Limb (tissue), 2 donors: ENCODE data around the gene PSKH1.

Source experiments
- DNase-seq, 2 donors: peaks; one replicate each; pipeline ENCODE4 v3.0.0-alpha.2; 2016; ENCODE audit errors: extremely low spot score in 2 of 2

Gene PSKH1

DNA sequence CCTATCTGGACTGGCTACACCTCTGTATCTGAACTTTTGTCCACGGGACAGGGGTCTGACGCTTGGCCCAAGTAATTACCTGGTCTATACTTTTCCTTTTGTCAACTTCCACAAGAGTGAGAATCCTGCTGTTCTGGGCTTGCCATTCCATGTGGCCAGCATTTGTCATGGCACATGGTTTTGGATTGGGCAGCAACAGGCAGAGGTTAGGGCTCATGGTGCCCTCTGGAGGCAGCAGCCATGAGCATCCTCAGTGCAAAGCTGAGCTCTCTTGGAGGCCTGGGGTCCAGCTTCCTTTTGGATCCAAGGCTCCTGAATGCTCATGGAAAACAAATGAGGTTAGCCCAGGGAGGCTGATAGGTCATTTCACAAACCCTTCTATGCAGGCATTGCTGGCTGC lies 27.7 kb upstream of the PSKH1 start:
- no peak for DNase-seq

DNA sequence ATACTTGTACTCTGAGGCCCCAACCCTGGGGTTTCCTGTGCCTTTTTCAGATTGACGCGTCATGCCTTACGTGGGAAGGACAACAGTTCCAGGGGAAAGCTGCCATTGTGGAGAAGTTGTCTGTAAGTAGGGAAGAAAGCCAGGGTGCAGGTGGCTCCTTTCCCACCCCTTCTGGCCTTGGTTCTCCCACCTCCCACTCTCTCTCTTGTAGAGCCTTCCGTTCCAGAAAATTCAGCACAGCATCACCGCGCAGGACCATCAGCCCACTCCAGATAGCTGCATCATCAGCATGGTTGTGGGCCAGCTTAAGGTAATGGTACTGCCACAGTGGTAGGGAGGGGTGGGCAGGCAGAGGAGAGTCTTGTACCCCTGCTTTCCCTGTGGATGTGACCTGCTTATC lies 24.8 kb upstream of the PSKH1 start:
- no peak for DNase-seq

DNA sequence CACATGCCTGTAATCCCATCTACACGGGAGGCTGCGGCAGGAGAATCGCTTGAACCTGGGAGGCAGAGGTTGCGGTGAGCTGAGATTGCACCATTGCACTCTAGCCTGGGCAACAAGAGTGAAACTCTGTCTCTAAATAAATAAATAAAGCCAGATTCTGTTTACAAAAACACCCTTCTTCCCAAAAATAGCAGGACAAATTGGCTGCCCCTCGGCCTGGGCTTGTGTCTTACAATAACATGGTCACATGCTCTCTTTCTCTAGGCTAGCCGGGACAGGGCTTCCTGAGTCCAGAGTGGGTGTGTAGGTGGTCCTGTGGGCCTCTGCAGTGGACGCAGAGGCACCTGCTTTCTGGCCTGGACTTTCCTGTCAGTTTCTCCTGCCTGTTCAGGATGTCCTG lies 23.4 kb upstream of the PSKH1 start:
- DNase-seq = no peak

DNA sequence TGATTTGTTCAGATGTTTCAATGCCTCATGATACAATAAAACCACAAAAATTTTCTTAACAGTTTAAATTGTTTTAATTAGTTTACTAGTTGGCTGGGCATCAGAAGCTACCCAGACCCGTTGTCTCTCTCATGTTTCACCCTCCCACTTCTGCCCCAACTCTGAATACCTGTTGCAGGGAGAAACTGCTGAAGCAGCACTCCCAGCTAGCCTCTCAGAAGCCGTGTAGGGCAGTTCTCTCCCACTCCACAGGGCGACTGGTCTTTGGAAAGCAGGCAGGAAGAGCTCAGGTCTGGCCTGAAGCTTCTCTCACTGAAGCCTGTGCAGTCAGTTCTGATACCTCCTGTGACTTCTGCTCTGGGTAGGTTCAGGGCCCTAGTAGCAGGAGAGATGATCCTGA lies 21.8 kb upstream of the PSKH1 start:
- no peak for DNase-seq

DNA sequence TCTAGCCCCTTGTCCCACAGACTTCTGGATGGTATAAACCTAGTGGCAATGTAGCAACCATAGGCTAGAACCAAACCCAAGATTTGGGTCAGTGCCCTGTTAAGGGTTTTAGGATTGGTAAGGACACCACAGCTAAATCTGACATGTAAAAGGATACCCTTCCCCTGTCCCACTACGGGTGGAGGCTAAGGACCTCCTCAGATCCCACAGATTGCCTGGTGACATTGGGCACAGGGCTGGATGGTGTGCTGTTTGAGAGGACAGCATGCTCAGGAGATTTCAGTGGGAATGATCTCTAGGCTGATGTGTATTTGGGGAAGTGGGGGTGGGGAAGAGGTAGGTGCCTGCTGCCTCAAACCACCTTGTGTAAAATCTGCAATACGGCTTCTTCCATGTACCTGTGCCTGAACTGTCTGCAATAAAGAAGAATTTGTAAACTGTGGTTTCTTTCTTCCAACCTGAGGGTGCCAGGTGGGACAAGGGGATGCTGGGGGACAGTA lies 20.9 kb upstream of the PSKH1 start:
- DNase-seq = no peak

DNA sequence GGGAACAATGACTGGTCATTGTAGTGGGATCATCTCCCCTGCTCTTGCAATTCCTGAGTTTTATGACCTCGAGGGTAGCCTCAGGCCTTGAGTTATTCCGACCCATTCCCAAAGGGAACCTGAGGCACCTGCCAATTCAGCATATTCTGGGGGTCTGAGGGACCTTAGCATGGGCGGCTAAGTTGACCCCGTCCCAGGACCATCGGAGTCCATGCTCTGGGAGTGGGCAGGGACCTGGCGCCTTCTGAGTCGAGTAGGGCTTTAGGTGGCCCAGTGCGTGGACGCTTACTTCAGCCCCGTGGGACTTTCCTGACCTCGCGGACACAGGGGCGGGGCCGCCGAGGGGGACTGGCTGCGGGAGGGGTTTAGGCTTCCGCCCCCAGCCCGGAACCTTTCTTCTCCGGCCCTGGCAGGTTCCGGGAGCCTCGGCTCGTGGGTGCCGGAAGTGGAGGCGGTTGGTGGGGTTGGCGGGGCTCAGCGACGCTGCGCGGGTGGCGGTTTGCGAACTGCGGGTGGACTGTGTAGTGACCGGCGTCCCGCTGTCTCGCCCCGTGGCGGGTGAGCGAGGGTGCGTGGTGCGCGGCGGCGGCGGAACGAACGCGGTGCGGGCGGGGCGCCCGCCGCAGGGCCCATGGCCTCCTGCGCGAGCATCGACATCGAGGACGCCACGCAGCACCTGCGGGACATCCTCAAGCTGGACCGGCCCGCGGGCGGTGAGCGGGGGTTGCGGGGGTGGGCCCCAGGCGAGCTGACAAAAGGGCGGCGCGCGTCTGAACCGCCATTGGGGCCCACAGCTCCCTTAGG lies 20.2 kb upstream of the PSKH1 start, which contains the start of gene EDC4:
TSS of gene EDC4 (plus strand) at position 422 of the 804 bp plus-strand sequence. CDS start at position 632, 210 bp downstream.
- peak; percentile 58 to 88 for DNase-seq

DNA sequence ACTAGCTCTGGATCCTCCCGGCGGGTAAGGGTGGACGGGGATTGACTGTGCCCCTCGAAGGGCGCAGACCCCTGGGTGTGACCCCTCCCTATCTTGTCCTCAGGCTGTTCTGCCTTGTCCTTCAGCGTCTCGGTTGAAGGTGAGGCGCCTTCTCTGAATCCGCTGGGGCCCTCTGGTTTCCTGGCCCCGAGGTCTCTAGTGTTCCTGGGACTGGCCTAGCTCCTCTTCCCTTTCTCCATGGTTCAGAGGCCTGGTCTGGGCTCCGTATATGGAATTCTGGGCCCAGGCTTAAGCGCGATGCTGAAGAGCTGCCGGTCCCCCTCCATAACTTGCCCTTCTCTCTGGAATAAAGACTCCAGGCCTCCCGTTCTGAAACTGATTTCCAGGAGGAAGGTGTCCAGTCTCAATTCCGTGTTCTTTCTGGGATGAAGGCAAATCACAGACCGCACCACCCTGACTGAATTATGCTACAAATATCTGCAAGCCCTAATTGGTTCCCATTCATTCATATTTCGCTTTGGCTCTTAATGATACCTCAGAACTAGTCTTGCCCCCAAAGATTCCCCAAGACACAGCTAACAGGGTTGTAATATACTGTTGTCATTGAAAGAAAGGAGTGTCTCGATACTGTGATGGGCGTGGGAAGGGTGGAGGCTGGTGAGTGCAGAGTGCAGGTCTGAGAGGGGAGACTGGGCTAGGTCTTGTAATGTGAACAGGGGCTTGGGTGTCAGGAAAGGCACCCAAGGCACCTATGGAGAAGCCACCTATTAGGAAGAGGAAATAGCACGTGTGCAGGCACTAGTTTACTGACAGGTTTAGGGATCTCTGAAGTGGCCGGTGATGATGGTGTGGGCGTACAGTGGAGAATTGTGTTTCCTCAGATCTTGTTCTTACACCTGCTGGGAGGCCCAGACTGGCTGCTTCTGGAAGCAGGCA lies 19.4 kb upstream of the PSKH1 start:
- no peak for DNase-seq

DNA sequence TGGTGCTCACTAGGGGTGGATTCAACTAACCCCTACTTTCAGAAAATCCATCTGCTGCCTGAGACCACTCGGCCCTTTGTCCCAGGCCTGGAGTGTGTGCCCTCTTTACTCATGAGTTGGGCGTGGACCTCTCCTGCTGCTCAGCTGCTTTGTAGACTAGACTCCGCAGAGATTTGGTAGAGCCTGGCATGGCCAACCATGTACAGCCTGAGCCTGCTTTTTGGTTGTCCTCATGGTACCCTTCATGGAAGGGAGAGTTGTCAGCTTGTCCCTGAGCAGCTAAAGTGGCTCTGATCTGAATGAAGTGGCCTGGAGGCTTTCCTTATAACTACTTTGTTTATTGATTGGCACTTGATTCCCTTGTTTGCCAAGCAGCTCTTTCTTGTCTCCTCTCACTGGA lies 18.7 kb upstream of the PSKH1 start:
- DNase-seq = no peak

DNA sequence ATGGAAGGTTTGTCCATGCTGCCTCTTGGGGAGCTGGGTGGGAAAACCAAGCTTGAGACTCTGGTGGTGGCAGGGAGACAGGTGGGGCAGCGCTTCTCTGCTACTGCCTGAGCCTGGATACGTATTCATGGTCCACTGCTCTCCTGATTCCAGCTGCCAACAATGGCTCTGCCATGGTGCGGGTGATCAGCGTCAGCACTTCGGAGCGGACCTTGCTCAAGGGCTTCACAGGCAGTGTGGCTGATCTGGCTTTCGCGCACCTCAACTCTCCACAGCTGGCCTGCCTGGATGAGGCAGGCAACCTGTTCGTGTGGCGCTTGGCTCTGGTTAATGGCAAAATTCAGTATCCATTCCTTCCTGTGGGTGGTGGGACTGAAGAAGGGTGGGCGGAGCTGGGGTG lies 16.0 kb upstream of the PSKH1 start:
- DNase-seq = no peak

DNA sequence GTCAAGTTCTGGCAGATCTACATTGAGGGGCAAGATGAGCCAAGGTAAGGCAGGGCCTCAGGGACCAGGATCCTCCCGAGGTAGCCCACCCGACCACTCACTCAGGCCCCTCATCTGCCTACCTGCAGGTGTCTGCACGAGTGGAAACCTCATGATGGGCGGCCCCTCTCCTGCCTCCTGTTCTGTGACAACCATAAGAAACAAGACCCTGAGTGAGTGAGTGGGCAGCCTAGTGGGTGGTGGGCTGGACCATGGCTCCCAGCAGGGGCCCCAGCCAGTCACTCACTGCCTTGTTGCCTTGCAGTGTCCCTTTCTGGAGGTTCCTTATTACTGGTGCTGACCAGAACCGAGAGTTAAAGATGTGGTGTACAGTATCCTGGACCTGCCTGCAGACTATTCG lies 14.8 kb upstream of the PSKH1 start:
- no peak for DNase-seq

DNA sequence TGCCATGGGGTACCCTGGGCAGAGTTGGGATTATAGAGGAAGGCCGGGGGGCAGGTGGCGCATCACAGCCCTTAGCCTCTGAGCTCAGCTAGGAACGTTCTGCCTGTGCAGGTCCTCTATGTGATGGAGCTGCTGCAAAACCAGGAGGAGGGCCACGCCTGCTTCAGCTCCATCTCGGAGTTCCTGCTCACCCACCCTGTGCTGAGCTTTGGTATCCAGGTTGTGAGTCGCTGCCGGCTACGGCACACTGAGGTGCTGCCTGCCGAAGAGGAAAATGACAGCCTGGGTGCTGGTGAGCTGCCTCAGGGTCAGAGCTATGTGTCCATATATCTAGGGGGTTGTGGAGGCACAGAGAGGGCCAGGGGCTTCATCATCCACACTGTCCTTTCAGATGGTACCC lies 14.2 kb upstream of the PSKH1 start:
- DNase-seq = no peak

DNA sequence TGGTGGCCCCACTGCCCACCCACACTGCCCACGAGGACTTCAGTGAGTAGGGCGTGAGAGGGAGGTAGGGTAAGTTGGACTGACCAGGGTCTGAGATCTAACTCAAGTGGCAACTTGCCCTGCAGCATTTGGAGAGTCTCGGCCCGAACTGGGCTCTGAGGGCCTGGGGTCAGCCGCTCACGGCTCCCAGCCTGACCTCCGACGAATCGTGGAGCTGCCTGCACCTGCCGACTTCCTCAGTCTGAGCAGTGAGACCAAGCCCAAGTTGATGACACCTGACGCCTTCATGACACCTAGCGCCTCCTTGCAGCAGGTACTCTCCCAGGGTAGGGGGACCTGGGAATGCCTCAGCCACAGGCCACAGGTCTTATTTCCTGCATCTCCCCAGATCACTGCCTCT lies 13.6 kb upstream of the PSKH1 start:
- no peak for DNase-seq

DNA sequence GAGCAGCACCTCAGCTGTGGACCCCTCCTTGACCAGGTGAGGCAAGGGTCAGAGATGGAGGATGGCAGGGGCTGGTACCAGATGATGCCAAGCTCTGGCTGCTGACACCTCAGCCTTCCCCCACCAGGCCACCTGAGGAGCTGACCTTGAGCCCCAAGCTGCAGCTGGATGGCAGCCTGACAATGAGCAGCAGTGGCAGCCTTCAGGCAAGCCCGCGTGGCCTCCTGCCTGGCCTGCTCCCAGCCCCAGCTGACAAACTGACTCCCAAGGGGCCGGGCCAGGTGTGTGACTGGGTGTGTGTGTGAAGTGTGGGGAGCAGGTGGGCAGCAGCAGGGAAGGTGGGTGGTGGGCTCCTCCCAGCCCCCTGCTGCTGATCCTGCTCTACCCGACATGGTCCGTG lies 13.1 kb upstream of the PSKH1 start:
- DNase-seq = no peak

DNA sequence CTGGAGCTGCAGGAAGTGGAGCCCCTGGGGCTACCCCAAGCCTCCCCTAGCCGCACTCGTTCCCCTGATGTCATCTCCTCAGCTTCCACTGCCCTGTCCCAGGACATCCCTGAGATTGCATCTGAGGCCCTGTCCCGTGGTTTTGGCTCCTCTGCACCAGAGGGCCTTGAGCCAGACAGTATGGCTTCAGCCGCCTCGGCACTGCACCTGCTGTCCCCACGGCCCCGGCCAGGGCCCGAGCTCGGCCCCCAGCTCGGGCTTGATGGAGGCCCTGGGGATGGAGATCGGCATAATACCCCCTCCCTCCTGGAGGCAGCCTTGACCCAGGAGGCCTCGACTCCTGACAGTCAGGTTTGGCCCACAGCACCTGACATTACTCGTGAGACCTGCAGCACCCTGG lies 12.5 kb upstream of the PSKH1 start:
- DNase-seq = no peak

DNA sequence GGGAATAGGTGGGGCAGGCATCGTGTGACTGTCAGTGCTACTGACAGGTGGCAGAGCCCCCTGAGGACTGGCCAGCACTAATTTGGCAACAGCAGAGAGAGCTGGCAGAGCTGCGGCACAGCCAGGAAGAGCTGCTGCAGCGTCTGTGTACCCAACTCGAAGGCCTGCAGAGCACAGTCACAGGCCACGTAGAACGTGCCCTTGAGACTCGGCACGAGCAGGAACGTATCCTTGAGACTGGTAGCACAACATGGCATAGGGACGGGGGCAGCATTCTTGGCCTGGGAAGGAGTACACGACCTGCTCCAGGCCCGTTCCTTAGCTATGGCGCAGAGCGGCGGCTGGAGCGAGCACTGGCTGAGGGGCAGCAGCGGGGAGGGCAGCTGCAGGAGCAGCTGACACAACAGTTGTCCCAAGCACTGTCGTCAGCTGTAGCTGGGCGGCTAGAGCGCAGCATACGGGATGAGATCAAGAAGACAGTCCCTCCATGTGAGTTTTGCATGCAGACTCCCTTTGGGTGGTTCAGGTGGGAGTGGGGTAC lies 11.4 kb upstream of the PSKH1 start:
- peak in 1 of 2 donors; percentile 9 for DNase-seq

DNA sequence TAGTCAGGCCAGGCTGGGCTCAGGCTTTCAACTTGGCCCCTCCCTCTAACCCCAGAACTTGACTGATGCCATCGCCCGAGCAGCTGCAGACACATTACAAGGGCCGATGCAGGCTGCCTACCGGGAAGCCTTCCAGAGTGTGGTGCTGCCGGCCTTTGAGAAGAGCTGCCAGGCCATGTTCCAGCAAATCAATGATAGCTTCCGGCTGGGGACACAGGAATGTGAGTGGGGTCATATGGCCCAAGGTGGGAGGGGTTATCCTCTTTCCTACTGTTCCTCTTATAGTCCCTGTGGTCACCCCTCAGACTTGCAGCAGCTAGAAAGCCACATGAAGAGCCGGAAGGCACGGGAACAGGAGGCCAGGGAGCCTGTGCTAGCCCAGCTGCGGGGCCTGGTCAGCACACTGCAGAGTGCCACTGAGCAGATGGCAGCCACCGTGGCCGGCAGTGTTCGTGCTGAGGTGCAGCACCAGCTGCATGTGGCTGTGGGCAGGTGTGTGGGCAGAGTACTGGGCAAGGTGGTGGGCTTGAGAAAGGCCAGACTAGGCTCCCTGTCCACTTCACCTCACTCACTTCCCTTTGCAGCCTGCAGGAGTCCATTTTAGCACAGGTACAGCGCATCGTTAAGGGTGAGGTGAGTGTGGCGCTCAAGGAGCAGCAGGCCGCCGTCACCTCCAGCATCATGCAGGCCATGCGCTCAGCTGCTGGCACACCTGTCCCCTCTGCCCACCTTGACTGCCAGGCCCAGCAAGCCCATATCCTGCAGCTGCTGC lies 10.5 kb upstream of the PSKH1 start:
- peak in 1 of 2 donors; percentile 16 for DNase-seq

DNA sequence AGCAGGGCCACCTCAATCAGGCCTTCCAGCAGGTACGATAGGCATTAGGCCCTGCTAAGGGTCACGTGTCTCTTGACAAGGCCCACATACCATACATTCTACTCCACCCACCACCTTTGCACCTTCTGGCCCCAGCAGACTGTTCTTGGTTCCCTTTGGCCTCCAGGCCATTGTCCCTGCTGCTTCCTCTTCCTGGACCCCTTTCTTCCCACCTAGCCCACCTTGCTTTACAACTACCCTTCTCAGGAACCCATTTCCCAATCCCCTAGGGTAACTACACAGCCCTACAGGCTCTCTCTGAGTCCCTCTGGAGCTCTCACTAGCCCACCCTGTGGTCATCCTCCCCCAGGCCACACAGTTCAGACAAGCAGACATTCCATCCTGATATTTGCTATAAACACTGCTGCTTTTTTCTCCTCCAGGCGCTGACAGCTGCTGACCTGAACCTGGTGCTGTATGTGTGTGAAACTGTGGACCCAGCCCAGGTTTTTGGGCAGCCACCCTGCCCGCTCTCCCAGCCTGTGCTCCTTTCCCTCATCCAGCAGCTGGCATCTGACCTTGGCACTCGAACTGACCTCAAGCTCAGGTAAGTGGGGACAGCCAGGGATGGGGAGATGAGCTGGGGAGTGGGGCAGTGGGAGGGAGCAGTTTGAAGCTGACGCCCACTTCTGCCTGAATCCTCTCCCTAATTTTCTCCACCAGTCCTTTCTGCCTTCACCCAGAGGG lies 9.7 kb upstream of the PSKH1 start:
- no peak for DNase-seq

DNA sequence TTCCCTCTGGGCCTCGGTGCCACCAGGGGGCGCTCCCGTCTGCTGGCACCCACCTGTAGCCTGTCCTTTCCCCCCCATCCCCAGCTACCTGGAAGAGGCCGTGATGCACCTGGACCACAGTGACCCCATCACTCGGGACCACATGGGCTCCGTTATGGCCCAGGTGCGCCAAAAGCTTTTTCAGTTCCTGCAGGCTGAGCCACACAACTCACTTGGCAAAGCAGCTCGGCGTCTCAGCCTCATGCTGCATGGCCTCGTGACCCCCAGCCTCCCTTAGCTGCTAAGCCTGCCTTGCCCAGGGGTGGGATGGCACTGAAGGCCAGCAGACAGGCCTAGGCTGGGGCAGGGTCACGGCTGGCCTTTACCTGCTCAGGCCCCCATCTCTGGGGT lies 9.2 kb upstream of the PSKH1 start:
- peak in 1 of 2 donors; percentile 71 for DNase-seq

DNA sequence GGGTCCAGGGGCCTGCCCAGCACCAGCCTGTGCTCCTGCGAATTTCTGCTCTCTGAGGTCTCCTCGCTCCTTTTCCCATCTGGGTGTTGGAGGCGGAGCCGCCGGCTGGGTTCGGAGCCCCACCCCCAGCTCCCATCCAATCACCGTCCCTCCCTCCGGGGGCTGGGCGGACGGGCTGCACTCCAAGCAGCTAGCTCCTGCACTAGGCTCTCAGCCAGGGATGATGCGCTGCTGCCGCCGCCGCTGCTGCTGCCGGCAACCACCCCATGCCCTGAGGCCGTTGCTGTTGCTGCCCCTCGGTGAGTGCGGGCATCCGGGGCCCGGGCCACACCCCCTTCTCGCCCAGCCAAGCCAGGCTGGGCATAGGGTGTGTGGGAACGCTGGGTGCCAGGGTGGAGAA lies 8.4 kb upstream of the PSKH1 start, which contains the start of gene NRN1L:
TSS of gene NRN1L (plus strand) at position 202 of the 400 bp plus-strand sequence. CDS start at position 221, 19 bp downstream.
- peak; percentile 87 to 88 for DNase-seq

DNA sequence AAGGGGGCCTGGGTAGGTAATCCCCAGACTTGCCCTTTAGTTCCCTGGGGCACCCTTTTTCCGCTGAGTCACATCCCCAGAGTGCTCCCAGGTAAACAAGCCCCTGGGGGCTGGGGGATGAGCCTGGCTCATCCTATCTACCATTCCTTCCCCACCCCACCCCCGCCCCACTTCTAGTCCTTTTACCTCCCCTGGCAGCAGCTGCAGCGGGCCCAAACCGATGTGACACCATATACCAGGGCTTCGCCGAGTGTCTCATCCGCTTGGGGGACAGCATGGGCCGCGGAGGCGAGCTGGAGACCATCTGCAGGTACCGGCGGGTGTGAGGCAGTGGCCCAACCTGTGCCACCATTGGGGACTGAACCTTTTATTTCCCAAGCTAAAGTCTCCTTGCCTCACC lies 7.5 kb upstream of the PSKH1 start:
- DNase-seq = no peak
